CD14-positive monocyte (primary cell): ENCODE data around the gene SEC24B. TPM values are rescaled to one million over a fixed set of nuclear protein-coding genes. Genes with fewer than 3 reads are reported as not detected.

Experiments
- DNase-seq, 3 donors: peaks; one replicate each; pipeline ENCODE4 v3.0.0-alpha.2; 2011 to 2022
- H2AFZ ChIP-seq: 2 replicates; pipeline ENCODE4 v1.6.0; 2012; ENCODE audit warnings: mild to moderate bottlenecking, low read depth, low read length, inconsistent platforms; ENCODE audit not compliant: insufficient read depth, poor library complexity, severe bottlenecking
- H3K27ac ChIP-seq, 2 donors: 1 replicate in 1 of 2; 2 replicates in 1 of 2; pipeline ENCODE4 v1.5.1; 2012 to 2013; ENCODE audit warnings: low read length in 2 of 2, control low read depth in 1 of 2, inconsistent platforms in 1 of 2, low read depth in 1 of 2, mild to moderate bottlenecking in 1 of 2
- H3K27me3 ChIP-seq, 2 donors: one replicate each; pipeline versions ENCODE4 v1.6.0 to v1.6.1; 2011 to 2013; ENCODE audit warnings: low read length in 2 of 2; ENCODE audit not compliant: control insufficient read depth in 2 of 2, insufficient read depth in 2 of 2
- H3K36me3 ChIP-seq, 2 donors: replicated peaks in 1 of 2; 1 replicate in 1 of 2; 2 replicates in 1 of 2; pipeline versions ENCODE4 v1.5.1 to v1.6.1; 2012 to 2013; ENCODE audit warnings: low read length in 2 of 2, control low read depth in 1 of 2, inconsistent platforms in 1 of 2, mild to moderate bottlenecking in 1 of 2; ENCODE audit not compliant: insufficient read depth in 2 of 2, control insufficient read depth in 1 of 2
- H3K4me1 ChIP-seq, 2 donors: 1 replicate in 1 of 2; 2 replicates in 1 of 2; pipeline versions ENCODE4 v1.5.1 to v1.6.1; 2012 to 2013; ENCODE audit warnings: low read length in 2 of 2, control low read depth in 1 of 2, inconsistent platforms in 1 of 2, mild to moderate bottlenecking in 1 of 2, moderate library complexity in 1 of 2; ENCODE audit not compliant: insufficient read depth in 2 of 2, control insufficient read depth in 1 of 2
- H3K4me2 ChIP-seq: replicated peaks from 2 replicates; pipeline ENCODE3; 2012; ENCODE audit warnings: low read length, moderate library complexity, mild to moderate bottlenecking; ENCODE audit not compliant: poor library complexity, severe bottlenecking; ENCODE audit errors: extremely low read depth
- H3K4me3 ChIP-seq, 3 experiments: fragments of 200-600 bp in 1 of 3; sonication (generic) in 1 of 3; replicated peaks in 1 of 3; 1 replicate in 2 of 3; 2 replicates in 1 of 3; pipeline ENCODE4 v1.5.1; 2011 to 2013; ENCODE audit warnings: low read length in 3 of 3, mild to moderate bottlenecking in 3 of 3, control low read depth in 2 of 3, low read depth in 2 of 3, inconsistent platforms in 1 of 3, moderate library complexity in 1 of 3
- H3K79me2 ChIP-seq: 2 replicates; pipeline ENCODE4 v1.6.0; 2012; ENCODE audit warnings: mild to moderate bottlenecking, control low read depth, inconsistent platforms, low read length, moderate library complexity; ENCODE audit not compliant: insufficient read depth
- H3K9ac ChIP-seq: 2 replicates; pipeline ENCODE4 v1.6.0; 2017; ENCODE audit warnings: low read length, mild to moderate bottlenecking; ENCODE audit not compliant: insufficient read depth, poor library complexity, severe bottlenecking
- H3K9me3 ChIP-seq, 2 donors: replicated peaks in 1 of 2; 1 replicate in 1 of 2; 2 replicates in 1 of 2; pipeline versions ENCODE4 v1.5.1 to v1.6.1; 2012 to 2013; ENCODE audit warnings: low read length in 2 of 2, control low read depth in 1 of 2; ENCODE audit not compliant: control insufficient read depth in 1 of 2, insufficient read depth in 1 of 2
- H4K20me1 ChIP-seq: 2 replicates; pipeline ENCODE4 v1.6.0; 2012; ENCODE audit warnings: mild to moderate bottlenecking, low read length, control low read depth, moderate library complexity; ENCODE audit not compliant: insufficient read depth
- H3K27ac Mint-ChIP-seq, 7 donors: one replicate each; pipeline ENCODE4 v1.8.0; 2020; ENCODE audit warnings: mild to moderate bottlenecking in 7 of 7, mixed read lengths in 7 of 7, moderate library complexity in 6 of 7, inconsistent platforms in 2 of 7
- H3K27me3 Mint-ChIP-seq, 3 donors: one replicate each; pipeline ENCODE4 v1.8.0; 2021 to 2022; ENCODE audit warnings: low read depth in 3 of 3, mild to moderate bottlenecking in 3 of 3, mixed read lengths in 3 of 3, moderate library complexity in 3 of 3, inconsistent platforms in 1 of 3
- H3K36me3 Mint-ChIP-seq, 2 donors: one replicate each; pipeline ENCODE4 v1.8.0; 2020; ENCODE audit warnings: mixed read lengths in 2 of 2, inconsistent platforms in 1 of 2, mild to moderate bottlenecking in 1 of 2
- H3K4me1 Mint-ChIP-seq: one replicate; pipeline ENCODE4 v1.8.0; 2020; ENCODE audit warnings: mild to moderate bottlenecking, mixed read lengths
- H3K4me3 Mint-ChIP-seq, 2 donors: one replicate each; pipeline ENCODE4 v1.8.0; 2020; ENCODE audit warnings: mild to moderate bottlenecking in 2 of 2, mixed read lengths in 2 of 2, moderate library complexity in 1 of 2
- H3K9me3 Mint-ChIP-seq, 7 donors: one replicate each; pipeline ENCODE4 v1.8.0; 2020 to 2022; ENCODE audit warnings: mixed read lengths in 7 of 7, mild to moderate bottlenecking in 6 of 7, moderate library complexity in 6 of 7, inconsistent platforms in 2 of 7
- CTCF ChIP-seq: fragments of 200-600 bp; IDR thresholded peaks from one replicate; pipeline ENCODE4 v1.8.0; 2022; ENCODE audit warnings: antibody characterized with exemption, mild to moderate bottlenecking
- WGBS: methylation state at CpG from one replicate; pipeline ENCODE4 v1.1.5; 2013; ENCODE audit warnings: missing lambda C conversion rate; ENCODE audit not compliant: insufficient coverage; 5-methylcytosine and 5-hydroxymethylcytosine counted together
- intact Hi-C, 2 donors: fragments of 100-400 bp; cut with micrococcal nuclease; formaldehyde crosslinking; loops; one replicate each; pipeline versions ENCODE4 v1.15.0 to v1.15.1; 2023
- polyA plus RNA-seq, 3 donors: library from polyadenylated mRNA; depleted of rRNA in 1 of 3; unstranded in 2 of 3; stranded (reverse) in 1 of 3; fragments of 300-500 nt in 2 of 3; fragments of >200 nt in 1 of 3; fragmentation: Illumina TruSeq in 2 of 3; gene quantifications; 1 replicate in 2 of 3; 2 replicates in 1 of 3; pipeline ENCODE4 v1.2.3, GENCODE V29; 2012 to 2021

The SEC24B gene
- polyA plus RNA-seq, 3 donors = 8.0 to 27.4 (median 11.8) TPM

GRCh38 chr4:109441862-109442458 is 8.3 kb downstream of the SEC24B start:
- WGBS = no CpG with 5 or more reads among the region's 2 CpGs
- peaks cover 17 to 19% of the 10 kb centered on the region in 2 donors for H3K4me1 ChIP-seq
- H3K9me3 ChIP-seq = no peaks in the 10 kb centered on the region
- no peaks in the 10 kb centered on the region for H3K27me3 ChIP-seq
- no peak overlapping the region for H3K4me3 Mint-ChIP-seq
- no peak overlapping the region for H2AFZ ChIP-seq
- H3K36me3 ChIP-seq = peaks cover 8 to 21% of the 10 kb centered on the region in 2 donors
- H3K36me3 Mint-ChIP-seq = peaks cover 14 to 20% of the 10 kb centered on the region in 2 donors
- no peak overlapping the region for H3K9ac ChIP-seq
- peak overlapping the region in 2 of 7 donors; percentile 10 to 28 for H3K27ac Mint-ChIP-seq
- intact Hi-C loops = no loop called here
- H3K27me3 Mint-ChIP-seq = no peaks in the 10 kb centered on the region
- peaks cover 99% of the 10 kb centered on the region for H4K20me1 ChIP-seq
- DNase-seq = no peak
- H3K4me1 Mint-ChIP-seq = peaks cover 41% of the 10 kb centered on the region
- H3K79me2 ChIP-seq = peaks cover 99% of the 10 kb centered on the region
- no peak overlapping the region for H3K4me3 ChIP-seq
- H3K4me2 ChIP-seq = no peak overlapping the region
- H3K27ac ChIP-seq = no peak overlapping the region
- TF ChIP-seq CTCF = no peak
- peaks cover 0 to 3% (median 0%) of the 10 kb centered on the region in 7 donors for H3K9me3 Mint-ChIP-seq

- peaks cover 99% of the 10 kb centered on the region for H4K20me1 ChIP-seq
- peak overlapping the region in 5 of 7 donors; percentile 22 to 71 (median 45) for H3K27ac Mint-ChIP-seq
- no peak overlapping the region for H3K9ac ChIP-seq
Observed at GRCh38 chr4:109444182-109444844, 10.7 kb downstream of the SEC24B start.

More at GRCh38 chr4:109444182-109444844, 10.7 kb downstream of the SEC24B start:
- H3K27me3 ChIP-seq = no peaks in the 10 kb centered on the region
- no peak overlapping the region for H3K4me3 Mint-ChIP-seq
- no peak overlapping the region for H2AFZ ChIP-seq
- intact Hi-C loops = loop anchor here in 1 of 2 donors (1.0 kb wide), 1 partner anchor 10 kb away; no protein-coding TSS in a partner anchor
- H3K27ac ChIP-seq = peak overlapping the region in 1 of 2 donors; percentile 34
- no CpG with 5 or more reads among the region's 2 CpGs for WGBS
- H3K4me3 ChIP-seq = no peak overlapping the region
- H3K79me2 ChIP-seq = peaks cover 99% of the 10 kb centered on the region
- TF ChIP-seq CTCF = no peak
- peaks cover 15 to 19% of the 10 kb centered on the region in 2 donors for H3K36me3 Mint-ChIP-seq
- H3K4me1 ChIP-seq = peaks cover 25 to 33% of the 10 kb centered on the region in 2 donors
- DNase-seq = peak; percentile 42 to 74 (median 62)
- H3K36me3 ChIP-seq = peaks cover 8 to 24% of the 10 kb centered on the region in 2 donors
- no peaks in the 10 kb centered on the region for H3K9me3 ChIP-seq
- H3K4me1 Mint-ChIP-seq = peaks cover 42% of the 10 kb centered on the region
- peaks cover 0 to 3% (median 0%) of the 10 kb centered on the region in 7 donors for H3K9me3 Mint-ChIP-seq
- peaks cover 0 to 1% (median 0%) of the 10 kb centered on the region in 3 donors for H3K27me3 Mint-ChIP-seq
- peak overlapping the region; percentile 31 for H3K4me2 ChIP-seq
